Esophagus squamous epithelium (tissue), 5 donors: ENCODE results near the gene DOCK1. TPM values are rescaled to one million over a fixed set of nuclear protein-coding genes. Genes with fewer than 3 reads are reported as not detected.

Source experiments
- DNase-seq: peaks from one replicate; lab custom pipeline; 2025; lab: John Stamatoyannopoulos, UW
- H3K27ac ChIP-seq, 4 donors: fragments of 200-600 bp; sonication (generic); one replicate each; pipeline ENCODE4 v1.5.1; 2016 to 2019; ENCODE audit warnings: mild to moderate bottlenecking in 1 of 4
- H3K27me3 ChIP-seq, 4 donors: fragments of 200-600 bp; sonication (generic); 1 replicate in 3 of 4; 2 replicates in 1 of 4; pipeline versions ENCODE4 v1.5.1 to v1.6.0; 2017 to 2021; ENCODE audit warnings: antibody characterized with exemption in 1 of 4
- H3K36me3 ChIP-seq, 3 donors: fragments of 200-600 bp; sonication (generic); one replicate each; pipeline ENCODE4 v1.5.1; 2016 to 2019
- H3K4me1 ChIP-seq, 3 donors: fragments of 200-600 bp; sonication (generic); one replicate each; pipeline ENCODE4 v1.5.1; 2017 to 2019
- H3K4me3 ChIP-seq, 4 donors: fragments of 200-600 bp; sonication (generic); 1 replicate in 3 of 4; 2 replicates in 1 of 4; pipeline ENCODE4 v1.5.1; 2016 to 2019; ENCODE audit warnings: mild to moderate bottlenecking in 2 of 4, moderate library complexity in 1 of 4
- H3K9me3 ChIP-seq, 3 donors: fragments of 200-600 bp; sonication (generic); one replicate each; pipeline ENCODE4 v1.5.1; 2016 to 2019
- POLR2A ChIP-seq, 4 donors: fragments of 450-650 bp; IDR thresholded peaks; one replicate each; pipeline ENCODE4 v1.6.1; 2017; ENCODE audit warnings: antibody characterized with exemption in 4 of 4, mild to moderate bottlenecking in 4 of 4, moderate library complexity in 3 of 4
- WGBS, 2 donors: methylation state at CpG; one replicate each; pipeline ENCODE4 v1.1.5; 2018; 5-methylcytosine and 5-hydroxymethylcytosine counted together
- intact Hi-C: fragments of 100-400 bp; cut with DNase I; formaldehyde crosslinking; loops from one replicate; pipeline ENCODE4 v1.15.0; 2022
- total RNA-seq, 4 donors: library from RNA; depleted of rRNA; stranded (reverse); fragments of >200 nt; gene quantifications; one replicate each; pipeline ENCODE4 v1.1.0, GENCODE V29; 2016
- TF ChIP-seq, protein P1 (sequence below), 6 experiments: fragments of 450-650 bp in 4 of 6; fragments of 200-600 bp in 2 of 6; sonication (generic) in 2 of 6; IDR thresholded peaks; one replicate each; pipeline ENCODE4 v1.5.1; 2016 to 2019; ENCODE audit warnings: antibody characterized with exemption in 6 of 6, mild to moderate bottlenecking in 4 of 6, moderate library complexity in 4 of 6
- donor health status: DM: yes; HTN: yes; CAD: no.

Gene DOCK1
- total RNA-seq, 4 donors from 2014 or later, result 31.8 to 83.4 (median 49.8) TPM

DNA sequence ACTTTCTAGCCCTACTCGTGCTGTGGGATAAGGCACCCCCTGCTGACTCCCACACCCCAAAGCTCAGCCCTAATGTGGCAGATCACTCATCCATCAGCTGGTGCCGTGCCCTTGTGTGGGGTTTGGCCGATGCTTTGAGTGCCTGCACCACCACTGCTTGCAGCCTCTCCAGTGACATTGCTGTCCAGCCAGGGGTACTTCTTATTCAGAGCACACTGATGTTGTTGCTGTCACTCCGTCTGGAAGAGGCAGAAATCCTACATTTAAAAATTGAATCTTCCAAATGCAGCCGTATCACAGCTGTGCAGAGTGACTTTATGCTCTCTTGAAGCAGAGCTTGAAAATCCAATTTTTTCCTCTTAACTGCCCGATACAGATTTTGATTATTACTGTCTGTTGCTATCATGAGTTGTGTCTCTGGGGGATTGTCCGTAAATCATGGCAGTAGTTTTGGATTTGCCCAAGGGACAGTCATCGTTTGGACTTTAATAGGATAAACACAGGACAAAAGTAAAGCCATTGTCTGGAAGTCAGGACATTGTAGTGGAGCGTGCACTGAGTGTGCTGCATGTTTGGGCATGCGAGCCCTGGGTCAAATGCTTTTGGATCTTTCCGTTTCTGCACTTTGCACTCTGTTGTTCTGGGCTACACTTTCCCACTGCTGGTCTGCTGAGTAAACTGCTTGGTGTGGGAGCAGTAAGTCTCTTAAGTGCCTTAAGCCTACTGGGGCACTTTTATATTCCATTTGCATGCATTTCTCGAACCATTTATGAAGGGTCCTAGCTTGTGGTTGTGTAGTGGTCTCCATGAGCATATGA lies 128.2 kb downstream of the DOCK1 start:
- Histone ChIP-seq H3K36me3 (peaks cover 0 to 100% (median 41%) of the 10 kb centered on the region in 3 donors), H3K9me3 (no peaks in the 10 kb centered on the region), H3K4me3 (no peak overlapping the region), H3K27ac (no peak overlapping the region), H3K4me1 (peaks cover 0 to 10% (median 0%) of the 10 kb centered on the region in 3 donors), H3K27me3 (no peaks in the 10 kb centered on the region)
- TF ChIP-seq POLR2A (IDR thresholded peaks at IDR 0.05), result no peak
- TF ChIP-seq, protein P1, sequence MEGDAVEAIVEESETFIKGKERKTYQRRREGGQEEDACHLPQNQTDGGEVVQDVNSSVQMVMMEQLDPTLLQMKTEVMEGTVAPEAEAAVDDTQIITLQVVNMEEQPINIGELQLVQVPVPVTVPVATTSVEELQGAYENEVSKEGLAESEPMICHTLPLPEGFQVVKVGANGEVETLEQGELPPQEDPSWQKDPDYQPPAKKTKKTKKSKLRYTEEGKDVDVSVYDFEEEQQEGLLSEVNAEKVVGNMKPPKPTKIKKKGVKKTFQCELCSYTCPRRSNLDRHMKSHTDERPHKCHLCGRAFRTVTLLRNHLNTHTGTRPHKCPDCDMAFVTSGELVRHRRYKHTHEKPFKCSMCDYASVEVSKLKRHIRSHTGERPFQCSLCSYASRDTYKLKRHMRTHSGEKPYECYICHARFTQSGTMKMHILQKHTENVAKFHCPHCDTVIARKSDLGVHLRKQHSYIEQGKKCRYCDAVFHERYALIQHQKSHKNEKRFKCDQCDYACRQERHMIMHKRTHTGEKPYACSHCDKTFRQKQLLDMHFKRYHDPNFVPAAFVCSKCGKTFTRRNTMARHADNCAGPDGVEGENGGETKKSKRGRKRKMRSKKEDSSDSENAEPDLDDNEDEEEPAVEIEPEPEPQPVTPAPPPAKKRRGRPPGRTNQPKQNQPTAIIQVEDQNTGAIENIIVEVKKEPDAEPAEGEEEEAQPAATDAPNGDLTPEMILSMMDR (IDR thresholded peaks at IDR 0.05), result no peak
- WGBS, 2 donors, result 61 to 66% methylated on average over 11 to 12 of the region's 12 CpGs
- intact Hi-C loops, result loop anchor here (10.0 kb wide), 1 partner anchor 129 kb away; the partner anchor contains the start of gene DOCK1
- DNase-seq, result no peak

DNA sequence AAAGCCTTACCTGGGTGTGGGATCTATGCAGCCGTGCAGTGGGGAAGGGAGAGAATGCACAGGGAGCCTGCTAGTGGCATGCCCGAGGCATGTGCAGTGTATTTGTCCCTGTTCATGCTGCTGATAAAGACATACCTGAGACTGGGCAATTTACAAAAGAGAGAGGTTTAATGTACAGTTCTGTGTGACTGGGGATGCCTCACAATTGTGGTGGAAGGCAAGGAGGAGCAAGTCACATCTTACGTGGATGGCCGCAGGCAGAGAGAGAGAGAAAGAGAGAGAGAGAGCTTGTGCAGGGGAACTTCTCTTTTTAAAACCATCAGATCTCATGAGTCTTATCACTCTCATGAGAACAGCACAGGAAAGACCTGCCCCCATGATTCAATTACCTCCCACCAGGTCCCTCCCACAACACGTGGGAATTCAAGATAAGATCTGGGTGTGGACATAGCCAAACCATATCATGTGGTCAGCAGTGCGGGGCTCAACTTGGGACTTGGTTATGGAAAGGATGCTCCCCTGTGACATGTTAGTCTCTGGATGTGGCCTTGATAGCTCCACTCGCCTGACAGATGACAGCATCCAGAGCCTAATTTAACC lies 128.9 kb downstream of the DOCK1 start:
- Histone ChIP-seq H3K4me3 (no peak overlapping the region), H3K4me1 (peaks cover 0 to 10% (median 0%) of the 10 kb centered on the region in 3 donors), H3K36me3 (peaks cover 0 to 100% (median 40%) of the 10 kb centered on the region in 3 donors), H3K9me3 (no peaks in the 10 kb centered on the region), H3K27me3 (no peaks in the 10 kb centered on the region), H3K27ac (no peak overlapping the region)
- intact Hi-C loops, result loop anchor here (10.0 kb wide), 1 partner anchor 129 kb away; the partner anchor contains the start of gene DOCK1
- no peak for DNase-seq
- no peak for TF ChIP-seq POLR2A (IDR thresholded peaks at IDR 0.05)
- TF ChIP-seq, protein P1 (IDR thresholded peaks at IDR 0.05), result no peak
- WGBS, 2 donors, result 74 to 76% methylated on average over 5 to 7 of the region's 7 CpGs

DNA sequence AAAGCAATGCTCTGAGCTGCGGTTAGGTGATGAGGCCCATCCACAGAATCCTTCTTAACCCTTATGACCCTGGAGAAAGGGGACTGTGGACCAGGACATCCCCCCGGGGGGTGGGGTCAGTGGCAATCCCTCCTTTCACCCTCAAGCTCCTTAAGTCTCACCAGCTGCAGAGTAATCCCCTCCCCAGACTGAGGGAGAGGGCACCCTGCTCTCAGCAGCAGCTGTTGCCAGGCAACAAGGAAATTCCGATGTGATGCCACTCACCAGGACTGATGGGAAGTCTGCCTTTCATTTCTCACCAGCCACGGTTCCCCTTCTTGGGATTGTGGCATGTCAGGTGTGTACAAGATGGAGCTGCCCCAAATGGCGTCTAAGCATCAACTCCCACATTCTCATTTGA lies 129.6 kb downstream of the DOCK1 start:
- Histone ChIP-seq H3K4me3 (no peak overlapping the region), H3K4me1 (peaks cover 0 to 10% (median 0%) of the 10 kb centered on the region in 3 donors), H3K27me3 (no peaks in the 10 kb centered on the region), H3K9me3 (no peaks in the 10 kb centered on the region), H3K36me3 (peaks cover 0 to 100% (median 36%) of the 10 kb centered on the region in 3 donors), H3K27ac (no peak overlapping the region)
- intact Hi-C loops, result loop anchor here (10.0 kb wide), 1 partner anchor 130 kb away; the partner anchor contains the start of gene DOCK1
- no peak for TF ChIP-seq POLR2A (IDR thresholded peaks at IDR 0.05)
- TF ChIP-seq, protein P1 (IDR thresholded peaks at IDR 0.05), result no peak
- DNase-seq, result no peak
- WGBS, 2 donors, result 66 to 89% methylated on average over 3 of the region's 5 CpGs

DNA sequence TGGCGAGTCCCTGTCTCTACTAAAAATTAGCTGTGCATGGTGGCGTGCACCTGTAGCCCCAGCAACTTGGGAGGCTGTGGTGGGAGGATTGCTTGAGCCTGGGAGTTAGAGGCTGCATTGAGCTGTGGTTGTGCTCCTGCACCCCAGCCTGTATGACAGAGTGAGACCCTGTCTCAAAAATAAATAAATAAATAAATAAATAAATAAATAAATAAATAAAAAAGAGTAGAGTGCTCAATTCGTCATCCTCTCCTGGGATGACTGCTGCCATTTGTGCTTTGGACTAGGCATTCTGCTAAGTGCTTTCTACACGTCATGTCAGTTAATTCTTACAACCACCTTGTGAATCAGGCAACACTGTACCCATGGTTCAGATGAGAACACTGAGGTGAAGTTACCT lies 130.6 kb downstream of the DOCK1 start:
- Histone ChIP-seq H3K4me1 (peaks cover 0 to 10% (median 0%) of the 10 kb centered on the region in 3 donors), H3K27me3 (no peaks in the 10 kb centered on the region), H3K4me3 (no peak overlapping the region), H3K27ac (no peak overlapping the region), H3K36me3 (peaks cover 0 to 100% (median 31%) of the 10 kb centered on the region in 3 donors), H3K9me3 (no peaks in the 10 kb centered on the region)
- TF ChIP-seq, protein P1 (IDR thresholded peaks at IDR 0.05), result no peak
- TF ChIP-seq POLR2A (IDR thresholded peaks at IDR 0.05), result no peak
- DNase-seq, result no peak
- 74 to 90% methylated on average over 2 to 3 of the region's 4 CpGs for WGBS, 2 donors
- intact Hi-C loops, result loop anchor here (10.0 kb wide), 1 partner anchor 131 kb away; the partner anchor contains the start of gene DOCK1
